ENCODE results near the gene PPP1R14C. TPM values are rescaled to one million over a fixed set of nuclear protein-coding genes. Genes with fewer than 3 reads are reported as not detected.

The PPP1R14C gene
- polyA plus RNA-seq, 1 donor, result 2.9 TPM

DNA sequence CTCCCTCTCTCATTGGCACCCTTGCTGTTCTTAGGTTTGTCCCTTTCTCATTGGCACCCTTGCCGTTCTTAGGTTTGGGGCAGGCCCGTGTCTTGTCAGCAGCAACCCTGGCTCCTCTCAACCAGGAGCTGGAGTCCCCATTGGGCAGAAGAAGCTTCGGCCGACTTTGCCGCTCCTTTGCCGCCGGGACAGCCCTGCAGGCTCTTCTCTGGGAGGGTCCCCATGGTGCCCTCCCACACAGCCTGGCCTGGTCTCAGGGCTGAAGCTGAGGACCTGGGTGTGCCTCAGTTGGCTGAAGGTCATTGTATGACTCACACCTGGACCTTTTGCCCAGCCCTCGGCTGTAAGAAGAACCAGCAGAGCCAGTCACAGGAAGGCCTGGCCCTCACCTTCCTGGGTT is 59.6 kb downstream of the PPP1R14C start:
- no peak overlapping the region for H3K4me3 ChIP-seq (ENCODE audit: low read length)
- H3K27ac ChIP-seq (ENCODE audit: low read length), result peak overlapping the region; percentile 89
- peaks cover 33% of the 10 kb centered on the region for H3K4me1 ChIP-seq (ENCODE audit: control insufficient read depth, insufficient read depth, low read length)
- no peaks in the 10 kb centered on the region for H3K36me3 ChIP-seq (ENCODE audit: control insufficient read depth, insufficient read depth, low read length)
- WGBS (ENCODE audit: insufficient coverage, low lambda C conversion rate), result no CpG with 5 or more reads among the region's 8 CpGs
- H3K27me3 ChIP-seq (ENCODE audit: control insufficient read depth, insufficient read depth, low read length), result no peaks in the 10 kb centered on the region
- peak; percentile 58 to 78 for DNase-seq
- H3K9me3 ChIP-seq (ENCODE audit: control insufficient read depth, low read depth, low read length), result peaks cover 3% of the 10 kb centered on the region

DNA sequence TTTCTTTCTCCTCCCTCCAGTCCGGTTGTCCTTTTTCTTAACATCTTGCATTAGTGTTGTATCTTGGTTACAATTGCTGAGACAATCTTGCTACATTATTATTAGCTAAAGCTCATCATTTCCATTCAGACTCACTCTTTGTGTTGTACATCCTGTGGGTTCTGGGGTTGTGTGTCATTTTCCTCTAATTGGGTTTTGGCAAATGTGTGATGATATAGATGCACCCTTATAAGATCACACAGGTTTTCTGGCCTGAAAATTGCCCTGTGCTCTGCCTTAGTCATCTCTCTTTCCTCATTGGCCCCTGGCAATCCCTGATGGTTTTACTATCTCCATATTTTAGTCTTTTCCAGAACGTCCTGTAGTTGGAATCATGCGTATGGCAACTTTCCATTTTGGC is 60.1 kb downstream of the PPP1R14C start:
- H3K9me3 ChIP-seq (ENCODE audit: control insufficient read depth, low read depth, low read length), result peaks cover 3% of the 10 kb centered on the region
- H3K27me3 ChIP-seq (ENCODE audit: control insufficient read depth, insufficient read depth, low read length), result no peaks in the 10 kb centered on the region
- H3K27ac ChIP-seq (ENCODE audit: low read length), result peak overlapping the region; percentile 89
- no peak overlapping the region for H3K4me3 ChIP-seq (ENCODE audit: low read length)
- H3K36me3 ChIP-seq (ENCODE audit: control insufficient read depth, insufficient read depth, low read length), result no peaks in the 10 kb centered on the region
- WGBS (ENCODE audit: insufficient coverage, low lambda C conversion rate), result 90% methylated on average over 2 of the region's 3 CpGs
- H3K4me1 ChIP-seq (ENCODE audit: control insufficient read depth, insufficient read depth, low read length), result peaks cover 33% of the 10 kb centered on the region
- DNase-seq, result no peak

DNA sequence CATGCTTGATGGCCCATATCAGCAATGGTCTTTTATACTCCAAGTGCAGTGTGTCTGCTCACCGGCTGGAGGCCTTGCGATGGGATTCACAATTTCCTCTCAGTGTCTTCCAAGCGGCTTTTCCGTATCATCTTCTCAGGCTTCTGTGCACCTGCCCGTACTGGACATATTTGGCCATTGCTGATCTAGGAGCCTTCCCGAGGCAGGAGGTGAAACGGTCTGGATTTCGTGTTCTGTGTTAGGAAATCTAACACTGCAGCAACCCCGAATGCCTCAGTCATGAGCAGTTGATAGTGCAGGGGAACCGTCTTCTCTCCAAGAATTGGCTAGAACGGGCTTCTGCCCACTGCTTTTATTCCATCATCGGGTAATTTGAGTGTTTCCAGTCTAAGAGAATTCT is 60.5 kb downstream of the PPP1R14C start:
- no peak overlapping the region for H3K4me3 ChIP-seq (ENCODE audit: low read length)

DNA sequence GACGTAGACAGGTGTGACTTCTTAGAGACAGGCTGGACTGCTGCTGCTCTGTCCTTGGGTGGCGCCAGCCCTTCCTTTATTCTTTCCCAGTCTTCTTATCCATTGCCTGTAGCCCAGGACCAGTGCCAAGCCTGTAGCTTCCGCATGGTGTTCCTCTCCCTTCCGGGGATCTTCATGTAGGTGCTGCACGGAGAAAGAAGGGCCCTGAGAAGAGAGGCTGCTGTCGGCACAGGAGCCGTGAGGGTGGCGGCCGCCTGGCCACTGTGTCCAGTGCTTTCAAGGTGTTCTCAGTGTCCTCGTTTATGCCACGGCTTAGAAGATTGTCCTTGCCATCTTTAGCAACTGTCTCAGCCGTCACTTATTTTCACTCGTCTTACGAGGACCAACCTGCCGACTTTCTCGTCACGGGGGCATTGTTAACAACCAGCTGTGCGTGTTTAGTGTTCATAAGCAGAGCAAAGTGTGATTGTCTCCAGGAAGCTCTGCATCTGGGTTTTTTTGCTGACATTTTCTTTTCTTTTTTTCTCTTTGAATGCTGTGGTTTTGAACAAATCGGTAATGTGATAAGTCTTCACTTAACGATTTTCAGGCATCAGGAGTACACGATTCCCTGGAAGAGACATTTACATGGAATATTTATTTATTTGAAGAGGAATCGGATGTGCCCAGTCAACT is 61.2 kb downstream of the PPP1R14C start:
- Histone ChIP-seq H3K27ac (ENCODE audit: low read length) (no peak overlapping the region), H3K4me1 (ENCODE audit: control insufficient read depth, insufficient read depth, low read length) (peaks cover 33% of the 10 kb centered on the region), H3K27me3 (ENCODE audit: control insufficient read depth, insufficient read depth, low read length) (no peaks in the 10 kb centered on the region), H3K4me3 (ENCODE audit: low read length) (no peak overlapping the region), H3K36me3 (ENCODE audit: control insufficient read depth, insufficient read depth, low read length) (no peaks in the 10 kb centered on the region), H3K9me3 (ENCODE audit: control insufficient read depth, low read depth, low read length) (peaks cover 3% of the 10 kb centered on the region)
- 100% methylated on average over 4 of the region's 22 CpGs for WGBS (ENCODE audit: insufficient coverage, low lambda C conversion rate)
- DNase-seq, result no peak

More for the DNA sequence above, 60.5 kb downstream of the PPP1R14C start:
- 100% methylated on average over 2 of the region's 12 CpGs for WGBS (ENCODE audit: insufficient coverage, low lambda C conversion rate)
- Histone ChIP-seq H3K27me3 (ENCODE audit: control insufficient read depth, insufficient read depth, low read length) (no peaks in the 10 kb centered on the region), H3K4me1 (ENCODE audit: control insufficient read depth, insufficient read depth, low read length) (peaks cover 33% of the 10 kb centered on the region), H3K9me3 (ENCODE audit: control insufficient read depth, low read depth, low read length) (peaks cover 3% of the 10 kb centered on the region), H3K36me3 (ENCODE audit: control insufficient read depth, insufficient read depth, low read length) (no peaks in the 10 kb centered on the region), H3K27ac (ENCODE audit: low read length) (no peak overlapping the region)
- no peak for DNase-seq

DNA sequence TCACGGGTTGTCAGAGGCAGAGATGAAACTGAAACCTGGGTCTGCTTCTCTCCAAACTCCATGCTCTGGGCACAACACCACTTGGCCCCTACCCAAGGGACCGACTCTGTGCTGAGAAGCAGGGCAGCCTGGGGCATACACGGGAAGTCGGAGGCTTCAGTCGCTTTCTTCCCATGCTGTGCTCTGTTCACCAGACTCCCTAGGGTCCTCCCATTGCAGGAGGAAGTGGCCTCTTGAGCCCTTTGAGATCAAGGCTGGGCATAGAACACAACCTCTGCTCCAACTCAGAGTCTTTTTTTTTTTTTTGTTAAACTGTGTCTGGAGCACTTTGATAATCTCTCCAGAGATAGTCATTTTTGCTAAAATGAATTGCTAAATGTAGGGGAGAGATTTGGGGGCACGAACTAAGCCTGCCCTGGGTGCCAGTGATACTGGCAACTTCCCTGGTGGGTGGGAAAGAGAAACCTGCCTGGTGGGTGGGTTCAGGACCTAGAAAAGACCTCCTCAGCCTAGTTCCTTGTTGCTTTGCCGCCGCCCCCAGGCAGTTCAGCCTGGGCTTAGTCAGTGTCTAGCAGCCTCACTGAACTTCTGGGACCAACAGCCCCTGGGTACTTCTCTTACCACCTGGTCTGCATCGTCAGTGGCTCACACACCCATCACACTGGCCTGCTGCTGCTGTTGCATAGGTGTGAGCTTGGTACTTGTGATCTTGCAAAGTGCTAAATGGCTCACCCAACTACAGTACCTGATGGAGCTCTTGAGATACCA is 62.0 kb downstream of the PPP1R14C start:
- H3K36me3 ChIP-seq (ENCODE audit: control insufficient read depth, insufficient read depth, low read length), result no peaks in the 10 kb centered on the region
- H3K27me3 ChIP-seq (ENCODE audit: control insufficient read depth, insufficient read depth, low read length), result no peaks in the 10 kb centered on the region
- no peak overlapping the region for H3K27ac ChIP-seq (ENCODE audit: low read length)
- no peak overlapping the region for H3K4me3 ChIP-seq (ENCODE audit: low read length)
- WGBS (ENCODE audit: insufficient coverage, low lambda C conversion rate), result no CpG with 5 or more reads among the region's 9 CpGs
- peak in 1 of 2 donors; percentile 46 for DNase-seq
- H3K4me1 ChIP-seq (ENCODE audit: control insufficient read depth, insufficient read depth, low read length), result peaks cover 31% of the 10 kb centered on the region
- peaks cover 3% of the 10 kb centered on the region for H3K9me3 ChIP-seq (ENCODE audit: control insufficient read depth, low read depth, low read length)

DNA sequence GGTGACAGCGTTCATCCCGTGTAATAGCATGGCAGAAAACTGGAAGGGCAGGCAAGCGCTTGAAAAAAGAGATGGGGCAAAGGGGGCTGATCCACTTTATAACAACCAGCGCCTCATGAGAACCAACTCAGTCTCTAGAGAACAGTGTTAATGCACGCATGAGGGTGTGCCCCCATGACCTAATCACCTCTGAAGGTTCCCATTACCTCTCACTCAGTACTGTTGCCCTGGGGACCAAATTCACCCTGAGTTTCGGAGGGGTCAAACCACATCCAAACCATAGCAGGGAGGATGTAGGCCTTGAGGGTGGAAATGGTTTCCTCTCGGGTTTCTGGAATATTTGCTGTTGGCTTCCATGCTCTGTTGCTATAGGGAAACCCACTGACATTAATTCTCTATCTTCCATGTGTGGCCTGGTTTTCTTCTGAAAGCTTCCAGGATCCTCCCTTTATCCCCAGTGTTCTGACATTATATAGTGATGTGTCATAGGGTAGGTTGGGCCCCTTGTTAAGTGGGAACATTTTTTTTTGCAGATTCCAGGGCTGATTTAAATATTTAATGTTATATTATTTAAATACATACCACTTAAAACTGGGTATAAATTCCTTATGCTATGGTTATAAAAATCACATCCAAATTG is 65.2 kb downstream of the PPP1R14C start:
- H3K27ac ChIP-seq (ENCODE audit: low read length), result no peak overlapping the region
- DNase-seq, result no peak

DNA sequence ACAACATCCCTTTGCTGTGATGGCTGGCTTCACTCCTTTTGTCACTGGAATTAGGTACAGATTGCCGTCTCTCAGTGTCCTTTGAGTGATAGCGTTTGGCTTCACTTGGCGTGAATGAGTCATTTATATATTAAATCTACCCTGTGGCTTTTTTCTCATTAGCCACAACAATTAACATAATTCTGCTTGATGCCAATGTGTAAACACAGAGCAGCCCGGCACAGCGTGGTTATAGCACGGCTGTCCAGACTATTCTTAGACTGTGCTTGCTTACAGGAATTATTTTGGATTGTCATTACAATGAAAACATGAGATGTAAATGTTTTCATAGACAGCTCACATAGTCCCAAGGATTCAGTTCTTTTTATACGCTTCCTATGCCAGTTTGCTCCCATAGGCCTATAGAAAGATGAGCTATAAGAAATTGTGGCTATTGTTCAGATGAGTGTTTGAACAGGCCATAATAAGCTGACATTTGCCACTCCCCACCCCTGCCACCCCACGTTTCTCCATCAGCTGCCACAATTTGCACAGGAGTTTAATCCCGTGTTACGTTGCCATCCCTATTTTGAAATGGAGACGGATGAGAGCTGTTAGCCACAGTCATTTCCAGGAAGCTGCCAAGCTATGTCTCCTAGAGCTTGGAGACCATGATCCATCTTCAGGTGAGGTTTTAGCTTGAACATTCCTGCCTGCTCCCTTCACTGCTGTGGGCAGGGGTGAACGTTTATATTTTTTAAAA is 65.9 kb downstream of the PPP1R14C start:
- H3K27me3 ChIP-seq (ENCODE audit: control insufficient read depth, insufficient read depth, low read length), result no peaks in the 10 kb centered on the region
- H3K9me3 ChIP-seq (ENCODE audit: control insufficient read depth, low read depth, low read length), result peaks cover 3% of the 10 kb centered on the region
- DNase-seq, result no peak
- no peaks in the 10 kb centered on the region for H3K36me3 ChIP-seq (ENCODE audit: control insufficient read depth, insufficient read depth, low read length)
- no peak overlapping the region for H3K4me3 ChIP-seq (ENCODE audit: low read length)
- H3K4me1 ChIP-seq (ENCODE audit: control insufficient read depth, insufficient read depth, low read length), result peaks cover 5% of the 10 kb centered on the region
- WGBS (ENCODE audit: insufficient coverage, low lambda C conversion rate), result 50% methylated on average over 1 of the region's 12 CpGs
- H3K27ac ChIP-seq (ENCODE audit: low read length), result no peak overlapping the region

More for the DNA sequence above, 65.2 kb downstream of the PPP1R14C start:
- no CpG with 5 or more reads among the region's 7 CpGs for WGBS (ENCODE audit: insufficient coverage, low lambda C conversion rate)
- Histone ChIP-seq H3K9me3 (ENCODE audit: control insufficient read depth, low read depth, low read length) (peaks cover 3% of the 10 kb centered on the region), H3K4me1 (ENCODE audit: control insufficient read depth, insufficient read depth, low read length) (peaks cover 5% of the 10 kb centered on the region), H3K36me3 (ENCODE audit: control insufficient read depth, insufficient read depth, low read length) (no peaks in the 10 kb centered on the region), H3K4me3 (ENCODE audit: low read length) (no peak overlapping the region), H3K27me3 (ENCODE audit: control insufficient read depth, insufficient read depth, low read length) (no peaks in the 10 kb centered on the region)

DNA sequence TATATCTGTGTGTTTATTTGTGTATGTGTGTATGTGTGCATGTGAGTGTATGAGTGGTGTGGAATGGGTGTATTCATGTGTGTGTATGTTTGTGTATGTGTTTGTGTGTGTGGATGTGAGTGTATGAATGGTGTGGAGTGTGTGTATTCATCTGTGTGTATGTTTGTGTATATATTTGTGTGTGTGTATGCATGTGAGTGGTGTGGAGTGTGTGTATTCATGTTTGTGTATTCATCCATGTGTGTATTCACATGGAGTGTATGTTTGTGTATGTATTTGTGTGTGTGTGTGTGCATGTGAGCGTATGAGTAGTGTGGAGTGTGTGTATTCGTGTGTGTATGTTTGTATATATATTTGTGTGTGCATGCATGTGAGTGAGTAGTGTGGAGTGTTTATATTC is 66.6 kb downstream of the PPP1R14C start:
- Histone ChIP-seq H3K36me3 (ENCODE audit: control insufficient read depth, insufficient read depth, low read length) (no peaks in the 10 kb centered on the region), H3K27ac (ENCODE audit: low read length) (no peak overlapping the region), H3K4me3 (ENCODE audit: low read length) (no peak overlapping the region), H3K27me3 (ENCODE audit: control insufficient read depth, insufficient read depth, low read length) (no peaks in the 10 kb centered on the region), H3K9me3 (ENCODE audit: control insufficient read depth, low read depth, low read length) (no peaks in the 10 kb centered on the region), H3K4me1 (ENCODE audit: control insufficient read depth, insufficient read depth, low read length) (peaks cover 5% of the 10 kb centered on the region)
- no CpG with 5 or more reads among the region's 2 CpGs for WGBS (ENCODE audit: insufficient coverage, low lambda C conversion rate)
- no peak for DNase-seq

DNA sequence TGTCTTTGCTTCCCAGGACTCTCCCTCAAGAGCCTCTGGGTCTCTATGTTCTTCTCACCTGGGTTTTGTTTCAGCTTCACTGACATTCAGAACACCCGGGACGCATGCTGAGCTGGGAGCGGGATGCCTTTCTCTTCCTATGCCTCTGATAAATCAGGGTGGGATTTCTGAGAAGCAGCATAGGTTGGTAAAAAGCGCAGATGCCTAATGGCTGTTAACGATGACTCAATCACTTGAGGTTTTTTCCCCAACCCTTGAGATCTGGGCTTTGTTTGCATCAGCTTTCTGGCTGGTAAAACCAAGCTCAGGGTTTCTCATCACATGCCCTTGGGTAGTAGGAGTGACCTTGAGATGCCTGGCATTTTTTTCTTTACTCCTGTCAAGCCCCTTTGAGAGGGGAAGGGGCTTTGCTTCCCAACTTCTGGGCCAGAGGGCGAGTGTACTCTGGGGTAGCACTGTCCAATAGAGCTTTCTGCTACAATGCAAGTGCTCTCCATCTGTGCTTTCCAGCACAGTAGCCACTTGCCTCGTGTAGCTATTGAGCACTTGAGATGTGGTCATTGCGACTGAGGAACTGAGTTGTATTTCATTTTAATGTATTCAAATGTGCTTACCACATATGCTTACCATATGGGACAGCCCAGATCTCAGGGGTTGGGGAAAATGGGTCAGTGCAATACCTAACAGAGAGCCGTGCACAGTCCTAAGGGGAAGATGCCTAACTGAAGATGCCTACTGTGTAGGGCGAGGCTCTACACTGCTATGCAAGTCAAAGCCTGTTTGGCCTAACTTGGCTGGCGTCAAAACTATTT is 69.1 kb downstream of the PPP1R14C start:
- WGBS (ENCODE audit: insufficient coverage, low lambda C conversion rate), result no CpG with 5 or more reads among the region's 11 CpGs
- no peak overlapping the region for H3K27ac ChIP-seq (ENCODE audit: low read length)
- no peaks in the 10 kb centered on the region for H3K4me1 ChIP-seq (ENCODE audit: control insufficient read depth, insufficient read depth, low read length)
- H3K27me3 ChIP-seq (ENCODE audit: control insufficient read depth, insufficient read depth, low read length), result no peaks in the 10 kb centered on the region
- DNase-seq, result no peak
- H3K9me3 ChIP-seq (ENCODE audit: control insufficient read depth, low read depth, low read length), result no peaks in the 10 kb centered on the region
- no peak overlapping the region for H3K4me3 ChIP-seq (ENCODE audit: low read length)
- no peaks in the 10 kb centered on the region for H3K36me3 ChIP-seq (ENCODE audit: control insufficient read depth, insufficient read depth, low read length)
